ENCODE results near the gene ADGRE1.

DNA sequence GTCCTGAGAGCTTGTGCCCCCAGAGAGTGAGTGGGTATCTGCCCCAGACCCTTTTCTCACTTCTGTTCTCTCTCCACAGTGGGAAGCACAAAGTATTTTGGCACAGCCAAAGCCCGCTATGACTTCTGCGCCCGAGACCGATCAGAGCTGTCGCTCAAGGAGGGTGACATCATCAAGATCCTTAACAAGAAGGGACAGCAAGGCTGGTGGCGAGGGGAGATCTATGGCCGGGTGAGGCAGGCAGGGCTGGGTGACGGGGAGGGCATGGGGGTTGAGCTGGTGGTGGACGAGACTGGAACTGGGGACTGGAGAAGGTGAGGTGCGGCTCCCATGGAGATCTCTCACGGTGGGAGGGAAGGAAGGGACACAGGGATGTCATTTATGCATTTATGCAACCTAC lies 33.5 kb upstream of the ADGRE1 start:
- TF ChIP-seq GABPA (IDR thresholded peaks at IDR 0.05 in 1 of 2, conservative IDR thresholded peaks at IDR 0.05 in 1 of 2) (no peak), SP1 (IDR thresholded peaks at IDR 0.05) (no peak), CTCF (IDR thresholded peaks at IDR 0.05; ENCODE audit: low read depth, low read length, missing input control) (no peak), RAD21 (IDR thresholded peaks at IDR 0.05) (no peak), JUND (IDR thresholded peaks at IDR 0.05) (no peak), HNF4A (conservative IDR thresholded peaks at IDR 0.05) (no peak), TAF1 (conservative IDR thresholded peaks at IDR 0.05) (no peak), EGR1 (IDR thresholded peaks at IDR 0.05; ENCODE audit: low read depth in 2 of 2) (no peak), YY1 (IDR thresholded peaks at IDR 0.05) (no peak), HNF4G (IDR thresholded peaks at IDR 0.05) (no peak)
- TF ChIP-seq, protein P1, sequence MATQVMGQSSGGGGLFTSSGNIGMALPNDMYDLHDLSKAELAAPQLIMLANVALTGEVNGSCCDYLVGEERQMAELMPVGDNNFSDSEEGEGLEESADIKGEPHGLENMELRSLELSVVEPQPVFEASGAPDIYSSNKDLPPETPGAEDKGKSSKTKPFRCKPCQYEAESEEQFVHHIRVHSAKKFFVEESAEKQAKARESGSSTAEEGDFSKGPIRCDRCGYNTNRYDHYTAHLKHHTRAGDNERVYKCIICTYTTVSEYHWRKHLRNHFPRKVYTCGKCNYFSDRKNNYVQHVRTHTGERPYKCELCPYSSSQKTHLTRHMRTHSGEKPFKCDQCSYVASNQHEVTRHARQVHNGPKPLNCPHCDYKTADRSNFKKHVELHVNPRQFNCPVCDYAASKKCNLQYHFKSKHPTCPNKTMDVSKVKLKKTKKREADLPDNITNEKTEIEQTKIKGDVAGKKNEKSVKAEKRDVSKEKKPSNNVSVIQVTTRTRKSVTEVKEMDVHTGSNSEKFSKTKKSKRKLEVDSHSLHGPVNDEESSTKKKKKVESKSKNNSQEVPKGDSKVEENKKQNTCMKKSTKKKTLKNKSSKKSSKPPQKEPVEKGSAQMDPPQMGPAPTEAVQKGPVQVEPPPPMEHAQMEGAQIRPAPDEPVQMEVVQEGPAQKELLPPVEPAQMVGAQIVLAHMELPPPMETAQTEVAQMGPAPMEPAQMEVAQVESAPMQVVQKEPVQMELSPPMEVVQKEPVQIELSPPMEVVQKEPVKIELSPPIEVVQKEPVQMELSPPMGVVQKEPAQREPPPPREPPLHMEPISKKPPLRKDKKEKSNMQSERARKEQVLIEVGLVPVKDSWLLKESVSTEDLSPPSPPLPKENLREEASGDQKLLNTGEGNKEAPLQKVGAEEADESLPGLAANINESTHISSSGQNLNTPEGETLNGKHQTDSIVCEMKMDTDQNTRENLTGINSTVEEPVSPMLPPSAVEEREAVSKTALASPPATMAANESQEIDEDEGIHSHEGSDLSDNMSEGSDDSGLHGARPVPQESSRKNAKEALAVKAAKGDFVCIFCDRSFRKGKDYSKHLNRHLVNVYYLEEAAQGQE (IDR thresholded peaks at IDR 0.05) = no peak
- TF ChIP-seq, protein P2, sequence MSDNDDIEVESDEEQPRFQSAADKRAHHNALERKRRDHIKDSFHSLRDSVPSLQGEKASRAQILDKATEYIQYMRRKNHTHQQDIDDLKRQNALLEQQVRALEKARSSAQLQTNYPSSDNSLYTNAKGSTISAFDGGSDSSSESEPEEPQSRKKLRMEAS (IDR thresholded peaks at IDR 0.05) = no peak
